ENCODE results near the gene SLX4IP. TPM values are rescaled to one million over a fixed set of nuclear protein-coding genes. Genes with fewer than 3 reads are reported as not detected.
"Not testable (repeated sequence)": the region's sequence is repeated elsewhere in the genome, so short reads cannot be mapped to it uniquely, and the experiment has no call there.

The SLX4IP gene
- 2.8 and 7.1 TPM in 2 replicates for total RNA-seq

GRCh38 chr20:10434832-10435812 lies at the start of gene SLX4IP:
TSS of gene SLX4IP (plus strand) at chr20:10435305. CDS start at chr20:10458205, 22,900 bp downstream.
- DNase-seq (ENCODE audit: low read depth) = peak; percentile 96

GRCh38 chr20:10385850-10386544 lies 49.1 kb upstream of the SLX4IP start:
- DNase-seq (ENCODE audit: low read depth) = no peak

- DNase-seq (ENCODE audit: low read depth) = no peak
These were observed 47.4 kb upstream of the SLX4IP start for GRCh38 chr20:10387686-10388085.

GRCh38 chr20:10388597-10388996 lies 46.5 kb upstream of the SLX4IP start:
- no peak for DNase-seq (ENCODE audit: low read depth)

- no peak for DNase-seq (ENCODE audit: low read depth)
These were observed 44.4 kb upstream of the SLX4IP start for GRCh38 chr20:10390709-10391108.

GRCh38 chr20:10394752-10395151 lies 40.4 kb upstream of the SLX4IP start:
- not testable (repeated sequence) for DNase-seq (ENCODE audit: low read depth)

GRCh38 chr20:10398834-10399369 lies 36.2 kb upstream of the SLX4IP start:
- no peak for DNase-seq (ENCODE audit: low read depth)

GRCh38 chr20:10402938-10403608 lies 32.0 kb upstream of the SLX4IP start:
- no peak for DNase-seq (ENCODE audit: low read depth)

GRCh38 chr20:10404023-10404628 lies 31.0 kb upstream of the SLX4IP start:
- no peak for DNase-seq (ENCODE audit: low read depth)

- no peak for DNase-seq (ENCODE audit: low read depth)
These were observed 30.1 kb upstream of the SLX4IP start for GRCh38 chr20:10404959-10405530.

GRCh38 chr20:10408108-10408813 lies 26.8 kb upstream of the SLX4IP start:
- no peak for DNase-seq (ENCODE audit: low read depth)

- no peak for DNase-seq (ENCODE audit: low read depth)
These were observed 23.4 kb upstream of the SLX4IP start for GRCh38 chr20:10411673-10412072.

GRCh38 chr20:10412591-10413408 lies 22.3 kb upstream of the SLX4IP start:
- DNase-seq (ENCODE audit: low read depth) = no peak

- peak; percentile 29 for DNase-seq (ENCODE audit: low read depth)
These were observed 20.0 kb upstream of the SLX4IP start for GRCh38 chr20:10415013-10415650.

- not testable (repeated sequence) for DNase-seq (ENCODE audit: low read depth)
These were observed 17.9 kb upstream of the SLX4IP start for GRCh38 chr20:10417218-10417617.

- DNase-seq (ENCODE audit: low read depth) = peak; percentile 72
These were observed 15.5 kb upstream of the SLX4IP start for GRCh38 chr20:10419550-10420133.

GRCh38 chr20:10423735-10424134 lies 11.4 kb upstream of the SLX4IP start:
- DNase-seq (ENCODE audit: low read depth) = peak; percentile 41

GRCh38 chr20:10427060-10427692 lies 7.9 kb upstream of the SLX4IP start:
- peak; percentile 57 for DNase-seq (ENCODE audit: low read depth)

Data from renal cortical epithelial cell (primary cell).